Measurements from ENCODE around the gene MAP4K2.
A peak's percentile ranks its signal among the peaks of the same experiment; 100 is the strongest.

MAP4K2 gene

DNA sequence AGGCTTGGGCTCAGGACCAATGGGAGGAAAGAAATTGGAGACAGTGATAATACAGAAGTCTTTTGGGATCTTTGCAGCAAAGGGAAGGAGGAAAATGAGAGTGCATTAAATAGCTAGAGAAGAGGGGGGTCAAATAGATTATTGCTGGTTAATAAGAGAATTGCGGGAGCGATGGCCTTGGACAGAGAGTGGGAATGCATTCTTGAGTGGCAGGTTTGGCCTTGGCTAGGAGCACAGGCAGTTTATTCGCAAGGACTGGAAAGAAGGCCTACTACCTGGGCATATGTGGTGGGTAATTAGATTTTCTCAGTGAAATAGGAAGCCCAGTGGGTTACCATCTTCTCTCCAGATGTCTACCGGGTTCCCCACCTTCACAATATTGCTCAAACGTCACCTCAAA lies 10.8 kb upstream of the MAP4K2 start:
- DNase-seq (ENCODE audit: low read depth), result no peak

DNA sequence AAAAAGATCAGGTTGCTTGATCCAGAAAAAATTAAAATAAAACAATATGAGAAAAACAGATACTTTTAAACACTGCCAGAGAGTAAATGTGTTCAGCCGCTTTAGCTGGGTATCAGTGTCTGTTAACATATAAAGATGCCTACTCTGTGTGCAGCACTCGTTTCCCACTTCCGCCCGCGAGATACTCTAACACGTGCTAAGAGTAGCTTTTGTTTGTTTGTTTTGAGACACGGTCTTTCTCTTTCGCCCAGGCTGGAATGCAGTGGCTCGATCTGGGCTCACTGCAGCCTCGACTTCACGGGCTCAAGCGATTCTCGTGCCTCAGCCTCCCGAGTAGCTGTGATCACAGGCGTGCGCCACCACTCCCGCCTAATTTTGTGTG lies 7.9 kb upstream of the MAP4K2 start:
- peak; percentile 44 for DNase-seq (ENCODE audit: low read depth)

DNA sequence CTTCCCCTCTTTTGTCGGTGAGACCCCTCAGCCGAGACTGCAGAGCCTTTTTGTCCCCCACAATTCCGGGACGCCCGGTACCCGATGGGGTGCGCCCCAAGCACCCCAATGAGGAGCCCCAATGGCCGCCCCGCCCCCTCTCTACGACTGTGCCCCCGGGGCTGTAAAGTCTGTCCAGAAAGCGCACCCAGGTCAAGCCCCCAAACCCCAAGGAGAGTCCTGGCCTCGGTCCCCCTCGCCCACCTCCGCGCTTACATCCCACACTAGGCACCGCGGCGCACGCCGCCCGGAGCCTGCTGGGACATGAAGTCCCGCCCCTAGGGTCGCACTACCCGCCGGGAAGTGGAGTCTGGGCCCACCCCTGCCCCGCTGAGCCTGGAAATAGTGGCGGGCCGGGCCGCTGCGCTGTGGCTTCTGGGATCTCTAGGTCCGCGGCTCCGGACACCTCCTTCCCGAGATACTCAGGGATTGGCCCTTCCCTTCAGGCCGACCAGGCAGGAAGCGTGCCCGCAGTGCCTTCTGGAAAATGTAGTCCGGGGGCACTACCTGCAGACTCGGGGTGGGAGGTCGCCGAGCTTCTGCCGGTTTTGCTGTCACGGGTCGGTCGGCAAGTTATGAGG lies 7.4 kb upstream of the MAP4K2 start, which contains the start of gene MEN1:
TSS of gene MEN1 (minus strand) at position 281 of the 620 bp plus-strand sequence. CDS start 442 bp downstream, outside the sequence.
- peak; percentile 58 for DNase-seq (ENCODE audit: low read depth)

DNA sequence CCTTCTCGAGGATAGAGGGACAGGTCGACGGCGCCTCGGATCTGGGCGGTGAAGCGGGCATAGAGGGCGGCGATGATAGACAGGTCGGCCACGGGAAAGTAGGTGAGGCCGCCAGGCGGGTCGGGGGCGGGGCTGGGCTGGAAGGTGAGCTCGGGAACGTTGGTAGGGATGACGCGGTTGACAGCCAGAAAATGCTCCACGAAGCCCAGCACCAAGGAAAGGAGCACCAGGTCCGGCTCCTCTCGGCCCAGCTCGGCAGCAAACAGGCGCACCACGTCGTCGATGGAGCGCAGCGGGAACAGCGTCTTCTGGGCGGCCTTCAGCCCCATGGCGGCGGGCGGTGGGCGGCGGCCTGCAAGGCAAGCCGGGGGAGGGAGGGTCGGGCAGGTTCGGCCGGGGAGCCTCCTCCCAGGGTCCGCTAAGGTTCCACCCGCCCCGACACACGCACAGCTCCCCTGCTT lies 6.8 kb upstream of the MAP4K2 start:
- DNase-seq (ENCODE audit: low read depth), result no peak

DNA sequence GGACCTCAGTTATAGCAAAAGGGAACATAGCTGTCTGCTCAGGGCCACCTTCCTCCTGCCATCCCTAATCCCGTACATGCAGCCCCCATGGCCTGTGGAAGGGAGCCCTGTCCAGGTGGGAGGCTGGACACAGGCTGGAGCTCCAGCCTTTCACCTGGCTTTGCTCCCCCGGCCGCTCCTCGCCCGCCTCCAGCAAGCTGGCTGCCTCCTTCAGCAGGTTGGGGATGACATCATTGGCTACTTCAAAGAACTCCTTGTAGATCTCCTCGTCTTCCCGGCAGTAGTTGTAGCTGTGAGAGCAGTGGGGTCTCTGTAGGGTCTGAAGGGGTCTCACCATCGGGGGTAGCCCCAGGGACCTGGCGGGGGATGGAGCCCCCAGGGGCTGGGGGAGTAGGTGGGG lies 2.5 kb upstream of the MAP4K2 start:
- DNase-seq (ENCODE audit: low read depth), result no peak

DNA sequence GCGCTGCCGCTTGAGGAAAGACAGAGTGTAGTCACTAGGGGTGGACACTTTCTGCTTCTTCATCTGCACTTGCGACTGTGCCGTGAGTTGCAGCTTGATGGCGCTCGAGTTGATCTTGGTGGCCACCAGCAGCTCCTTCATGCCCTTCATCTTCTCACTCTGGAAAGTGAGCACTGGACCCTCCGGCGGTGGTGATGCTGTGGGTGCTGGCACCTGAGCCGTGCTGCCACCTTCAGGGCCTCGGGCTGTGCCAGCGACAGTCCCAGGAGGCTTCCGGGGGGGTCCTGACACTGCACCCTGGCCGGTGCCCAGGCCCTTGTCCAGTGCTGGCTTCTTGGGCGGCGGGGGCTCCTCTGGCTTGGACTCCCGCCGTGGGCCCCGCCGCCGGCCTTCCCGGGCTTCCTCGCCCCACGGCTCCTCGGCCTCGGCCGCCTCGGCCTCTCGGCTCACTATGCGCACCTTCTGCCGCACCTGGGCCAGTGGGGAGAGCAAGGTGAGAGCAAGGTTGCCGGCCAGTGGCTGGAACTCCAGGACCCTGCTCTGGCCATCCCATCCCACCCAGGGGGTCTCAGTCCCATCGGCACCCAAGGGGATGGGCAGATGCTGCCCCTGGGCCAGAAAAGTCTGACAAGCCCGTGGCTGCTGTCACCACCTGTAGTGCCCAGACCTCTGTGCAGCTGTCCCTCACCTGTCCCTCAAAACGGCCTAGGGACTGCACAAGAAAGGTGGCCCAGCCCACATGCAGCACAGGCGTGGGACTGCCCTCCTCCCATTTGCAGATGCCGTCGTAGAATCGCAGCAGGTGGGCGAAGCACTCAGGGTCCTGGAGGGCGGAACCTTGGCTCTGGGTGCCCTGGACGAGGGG lies 1.6 kb upstream of the MAP4K2 start:
- no peak for DNase-seq (ENCODE audit: low read depth)

DNA sequence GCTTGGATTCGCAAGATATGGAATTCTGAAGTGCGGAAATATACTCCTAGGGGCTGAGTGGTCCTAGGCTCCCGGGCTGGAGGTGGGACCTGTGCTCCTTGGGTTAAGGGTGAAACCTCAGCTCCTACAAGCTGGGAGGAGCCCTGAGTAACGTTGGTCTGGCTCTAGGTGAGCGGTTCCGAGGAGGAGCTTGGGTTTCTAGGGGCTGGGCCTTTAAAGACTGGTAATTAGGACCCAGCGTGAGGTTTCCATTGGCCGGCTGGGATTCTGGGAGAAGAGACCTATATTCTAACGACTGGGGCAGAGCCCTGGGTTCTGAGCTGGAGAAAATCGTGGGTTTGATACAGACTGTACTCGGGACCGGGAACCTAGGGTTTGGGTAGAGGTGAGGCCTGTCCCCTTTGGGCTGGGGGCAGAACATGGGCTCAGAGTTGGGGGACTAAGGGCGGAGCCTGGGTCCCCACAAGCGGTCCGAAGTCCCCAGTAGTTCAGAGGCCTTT lies 882 bp upstream of the MAP4K2 start:
- no peak for DNase-seq (ENCODE audit: low read depth)

DNA sequence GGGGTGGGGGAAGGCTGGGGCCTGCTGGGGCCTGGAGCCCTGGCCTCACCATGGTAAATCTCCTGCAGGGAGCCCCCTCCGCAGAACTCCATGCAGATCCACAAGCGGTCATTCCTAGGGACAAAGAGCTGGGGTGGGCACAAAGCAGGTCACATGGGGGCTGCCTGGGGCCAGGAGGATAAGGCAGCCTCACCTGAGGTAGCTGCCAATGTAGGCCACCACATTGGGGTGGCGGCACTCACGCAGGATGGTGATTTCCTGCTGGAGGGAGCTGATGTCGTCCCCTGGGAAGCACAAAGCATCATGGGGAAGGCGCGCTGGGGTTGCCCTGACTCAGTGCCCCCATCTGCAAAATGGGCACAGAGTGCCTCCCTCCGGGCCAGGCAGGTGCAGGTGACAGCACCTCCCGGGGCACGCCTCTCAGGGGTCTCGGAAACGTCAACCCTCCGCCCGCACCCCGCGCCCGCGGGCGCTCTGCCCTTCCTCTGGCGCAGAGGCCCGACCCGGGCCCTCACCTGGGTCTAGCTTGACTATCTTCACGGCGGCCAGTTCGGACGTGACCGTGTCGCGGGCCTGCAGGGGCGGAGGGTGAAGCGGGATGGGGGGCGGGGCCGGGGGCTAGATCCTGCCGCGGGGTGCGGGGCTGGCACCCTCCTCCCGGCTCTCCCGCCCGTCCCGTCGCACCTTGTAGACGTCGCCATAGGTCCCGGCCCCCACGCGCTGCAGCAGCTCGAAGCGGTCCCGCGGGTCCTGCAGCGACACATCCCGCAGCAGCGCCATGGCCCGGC lies 450 bp downstream of the MAP4K2 start:
- DNase-seq (ENCODE audit: low read depth), result no peak

DNA sequence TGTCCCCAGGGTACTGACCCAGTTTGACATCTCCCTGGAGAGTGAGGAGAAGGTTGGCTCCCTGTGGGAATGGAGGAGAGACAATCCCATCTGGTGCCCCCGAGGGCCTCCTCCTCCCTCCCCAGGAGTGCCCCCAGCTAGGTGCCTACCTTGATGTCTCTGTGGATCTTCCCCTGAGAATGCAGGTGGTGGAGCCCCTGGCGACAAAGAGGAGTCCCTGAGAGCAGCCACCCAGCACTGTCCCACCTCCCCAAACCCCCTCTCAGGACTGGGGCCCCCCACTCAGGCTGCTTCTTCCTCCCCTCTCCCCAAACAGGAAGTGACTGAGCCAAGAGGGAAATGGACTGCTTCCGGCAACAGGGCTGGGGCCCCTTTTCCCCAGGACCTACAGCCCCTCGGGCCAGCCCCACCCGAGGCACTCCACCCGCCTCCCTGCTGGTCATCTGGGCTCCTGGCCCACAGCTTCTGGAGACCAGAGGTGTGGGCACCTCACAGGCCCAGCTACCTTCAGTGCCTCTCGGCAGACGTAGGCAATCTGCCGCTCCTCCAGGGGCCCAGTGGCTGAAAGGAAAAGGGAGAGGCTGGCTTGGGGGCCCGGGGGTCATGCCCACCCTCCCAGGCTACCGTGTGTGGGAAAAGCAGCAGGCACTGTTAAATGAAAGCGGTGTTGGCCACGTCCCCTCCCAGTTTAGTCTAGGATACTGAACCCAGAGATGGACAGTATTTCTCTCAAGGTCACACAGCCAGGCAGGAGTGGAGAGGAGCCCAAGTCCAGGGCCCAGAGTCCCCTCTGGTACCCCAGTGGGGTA lies 1.2 kb downstream of the MAP4K2 start:
- no peak for DNase-seq (ENCODE audit: low read depth)

DNA sequence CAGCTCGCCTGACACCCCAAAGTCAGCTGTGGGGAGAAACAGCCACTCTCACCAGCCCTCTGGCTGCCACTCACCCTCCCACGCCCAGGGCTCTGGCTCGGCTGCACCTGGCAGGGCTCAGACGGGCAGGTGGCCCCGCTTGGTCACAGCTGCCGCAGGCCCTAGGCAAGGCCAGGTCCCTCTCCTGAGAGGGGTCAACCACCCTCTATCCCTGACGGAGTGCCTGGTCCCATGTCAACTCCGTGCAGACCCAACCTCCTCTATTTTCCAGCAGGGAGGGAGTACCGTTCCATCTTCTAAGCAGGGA lies 1.9 kb downstream of the MAP4K2 start:
- DNase-seq (ENCODE audit: low read depth), result no peak

DNA sequence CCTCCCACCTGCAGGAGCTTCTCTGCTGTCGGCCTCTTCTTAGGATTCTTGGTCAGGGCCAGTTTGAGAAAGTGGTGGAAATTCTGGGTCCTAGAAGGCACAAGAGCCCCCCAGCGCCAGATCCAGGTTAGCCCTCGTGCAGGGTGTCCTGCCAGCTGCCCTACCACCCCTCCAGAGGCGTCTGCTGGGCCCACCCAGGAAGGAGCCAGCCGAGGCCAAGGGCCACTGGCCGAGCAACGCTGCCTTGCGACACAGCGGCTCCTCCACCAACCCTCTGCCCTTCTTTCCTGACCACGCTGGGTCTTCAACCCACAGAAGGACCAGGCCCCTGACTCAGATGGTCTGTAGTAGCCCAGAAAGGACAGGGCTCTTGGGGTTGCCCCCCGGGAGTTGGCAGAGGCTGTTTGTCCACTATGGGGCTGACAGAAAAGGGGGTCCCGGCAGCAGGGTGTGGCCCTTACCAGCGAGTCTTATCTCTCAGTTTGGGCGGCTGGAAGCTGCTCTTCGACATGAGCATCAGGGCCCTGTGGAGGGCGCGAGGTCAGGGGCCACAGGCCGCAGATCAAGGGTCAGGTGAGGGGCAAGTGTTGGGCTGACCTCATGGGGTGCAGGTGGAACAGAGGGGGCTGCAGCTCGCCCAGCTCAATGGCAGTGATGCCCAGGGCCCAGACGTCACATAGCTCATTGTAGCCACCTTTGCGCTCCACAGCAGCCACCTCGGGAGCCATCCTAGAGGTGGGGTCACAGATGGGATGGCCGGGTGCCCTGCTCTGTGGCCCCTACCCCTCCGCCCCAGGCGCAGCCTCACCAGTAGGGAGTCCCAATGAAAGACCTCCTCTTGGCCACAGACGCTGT lies 2.5 kb downstream of the MAP4K2 start:
- DNase-seq (ENCODE audit: low read depth), result no peak

DNA sequence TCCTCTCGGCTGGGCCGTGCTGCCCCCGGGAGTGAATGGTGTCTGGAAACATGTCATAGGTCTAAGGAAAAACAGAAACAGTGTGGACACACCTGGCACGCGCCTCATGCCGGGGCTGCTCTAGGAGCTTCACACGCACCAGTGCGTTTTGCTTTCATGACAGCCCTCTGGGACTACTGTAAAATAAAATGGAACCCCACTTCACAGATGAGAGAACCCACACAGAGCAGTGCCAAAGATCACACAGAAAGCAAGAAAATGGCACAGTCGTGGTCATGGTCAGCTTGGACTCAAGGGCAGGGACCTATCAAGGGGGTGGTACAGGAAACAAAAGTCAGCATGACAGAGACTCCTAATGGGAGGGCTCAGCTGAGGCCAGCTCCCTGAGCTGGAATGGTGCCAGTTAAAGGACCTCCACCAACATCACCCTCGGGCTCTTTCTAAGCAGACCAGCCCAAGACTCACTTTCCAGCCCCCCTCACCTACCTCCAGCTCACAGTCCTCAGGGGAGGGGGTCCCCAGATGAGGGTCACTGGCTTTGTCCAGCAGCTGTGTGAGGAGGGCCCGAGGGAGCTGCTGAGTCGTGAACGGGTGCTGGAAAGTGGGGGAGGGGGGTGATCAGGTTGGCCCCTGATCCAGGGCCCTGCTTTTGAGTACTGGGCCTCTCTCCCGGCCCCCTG lies 3.3 kb downstream of the MAP4K2 start:
- no peak for DNase-seq (ENCODE audit: low read depth)

DNA sequence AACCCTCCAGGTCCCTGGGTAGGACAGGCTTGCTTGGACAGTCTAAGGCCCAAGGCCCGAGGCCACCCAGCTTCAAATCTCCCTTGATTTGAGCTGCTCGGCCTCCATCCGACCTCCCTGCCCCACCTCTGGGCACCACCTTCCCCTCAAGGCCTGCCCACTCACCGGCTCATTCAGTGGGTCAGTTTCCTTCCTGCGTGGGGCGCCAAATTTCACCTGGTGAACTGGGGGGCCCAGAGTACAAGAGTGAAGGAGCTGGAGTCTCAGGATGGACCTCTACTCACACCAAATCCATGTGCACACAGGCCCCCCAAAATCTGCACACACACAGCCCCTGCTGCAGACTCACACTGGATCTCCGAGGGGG lies 3.8 kb downstream of the MAP4K2 start:
- no peak for DNase-seq (ENCODE audit: low read depth)

DNA sequence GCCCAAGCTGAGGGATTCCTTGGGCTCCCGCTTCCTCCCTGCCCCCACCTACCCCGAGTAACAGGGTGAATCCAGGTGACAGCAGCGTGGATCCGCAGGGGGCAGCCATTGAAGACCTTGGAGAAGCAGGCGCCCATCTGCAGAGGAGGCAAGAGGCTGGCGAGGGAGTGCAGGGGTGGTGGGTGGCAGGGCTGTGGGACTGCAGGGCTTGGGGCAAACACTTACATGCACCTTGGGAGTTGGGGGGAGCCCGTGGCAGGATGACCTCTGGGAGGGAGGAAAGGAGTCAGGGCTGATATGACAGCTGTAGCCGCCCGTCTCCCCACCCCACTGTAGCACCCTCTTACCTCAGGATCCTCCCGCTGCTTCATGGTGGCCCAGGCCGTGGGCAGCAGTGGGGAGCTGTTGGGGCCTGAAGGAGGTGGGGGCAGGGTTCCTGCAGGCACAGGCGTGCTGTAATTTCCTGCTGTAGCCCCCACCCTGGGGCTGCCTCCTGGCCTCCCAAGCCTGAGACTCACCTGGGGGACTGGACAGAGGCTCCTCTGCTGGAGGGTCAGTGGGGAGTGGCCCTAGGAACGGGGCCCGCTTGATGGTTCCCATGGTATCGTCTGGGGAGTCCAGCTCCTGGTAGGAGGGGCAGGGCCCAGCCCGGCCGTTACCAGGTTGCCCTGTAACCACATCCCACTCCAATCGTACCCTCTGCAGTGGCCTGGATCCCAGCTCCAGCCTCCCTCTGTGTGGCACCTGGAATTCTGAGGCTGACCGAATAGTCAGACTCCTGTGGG lies 6.1 kb downstream of the MAP4K2 start:
- no peak for DNase-seq (ENCODE audit: low read depth)

DNA sequence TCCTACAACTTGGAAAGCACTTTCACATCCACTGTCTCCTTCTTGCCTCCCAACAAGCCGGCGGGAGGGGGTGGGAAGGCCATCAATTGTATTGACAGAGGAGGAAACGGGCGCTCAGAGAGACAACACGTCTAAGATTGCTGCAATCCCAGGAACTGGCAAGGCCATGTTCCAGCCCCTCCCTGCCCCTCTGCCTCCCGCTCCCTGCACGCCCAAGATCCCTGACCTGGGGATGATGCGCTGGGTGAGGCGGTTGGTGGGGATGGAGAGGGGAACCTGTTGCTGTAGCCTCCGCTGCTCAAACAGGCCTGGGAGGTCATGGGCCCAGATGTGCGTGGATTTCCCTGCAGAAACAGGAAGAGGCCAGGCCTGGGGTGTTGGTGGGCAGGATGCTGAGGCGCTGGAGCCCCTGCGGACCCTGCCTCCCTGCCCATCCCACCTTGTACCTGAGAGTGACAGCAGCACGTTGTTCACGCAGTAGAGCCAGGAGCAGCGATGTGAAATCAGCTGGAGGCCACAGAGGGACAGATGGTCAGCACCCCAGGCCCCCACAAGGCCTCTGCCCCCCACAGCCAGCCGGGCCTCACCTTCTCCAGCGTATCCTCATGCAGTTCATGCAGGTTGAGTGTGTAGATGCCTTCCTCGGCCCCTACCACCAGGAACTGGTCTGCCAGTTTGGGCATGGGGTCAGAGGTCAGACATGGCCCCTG lies 6.8 kb downstream of the MAP4K2 start:
- DNase-seq (ENCODE audit: low read depth), result no peak

DNA sequence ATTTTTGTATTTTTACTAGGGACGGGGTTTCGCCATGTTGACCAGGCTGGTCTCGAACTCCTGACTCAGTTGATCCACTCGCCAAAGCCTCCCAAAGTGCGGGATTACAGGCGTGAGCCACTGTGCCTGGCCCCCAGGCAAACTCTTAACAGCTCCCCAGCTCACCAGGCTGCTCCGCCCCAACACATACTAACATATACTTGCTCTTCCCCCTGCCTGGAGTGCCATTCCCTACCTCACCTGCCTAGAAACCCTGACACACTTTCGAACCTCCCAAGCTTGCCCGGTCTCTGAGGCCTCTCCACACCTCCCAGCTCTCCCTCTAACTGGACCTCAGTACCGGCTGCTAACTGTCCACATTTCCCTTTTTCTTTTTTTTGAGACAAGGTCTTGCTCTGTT lies 8.5 kb downstream of the MAP4K2 start:
- no peak for DNase-seq (ENCODE audit: low read depth)

DNA sequence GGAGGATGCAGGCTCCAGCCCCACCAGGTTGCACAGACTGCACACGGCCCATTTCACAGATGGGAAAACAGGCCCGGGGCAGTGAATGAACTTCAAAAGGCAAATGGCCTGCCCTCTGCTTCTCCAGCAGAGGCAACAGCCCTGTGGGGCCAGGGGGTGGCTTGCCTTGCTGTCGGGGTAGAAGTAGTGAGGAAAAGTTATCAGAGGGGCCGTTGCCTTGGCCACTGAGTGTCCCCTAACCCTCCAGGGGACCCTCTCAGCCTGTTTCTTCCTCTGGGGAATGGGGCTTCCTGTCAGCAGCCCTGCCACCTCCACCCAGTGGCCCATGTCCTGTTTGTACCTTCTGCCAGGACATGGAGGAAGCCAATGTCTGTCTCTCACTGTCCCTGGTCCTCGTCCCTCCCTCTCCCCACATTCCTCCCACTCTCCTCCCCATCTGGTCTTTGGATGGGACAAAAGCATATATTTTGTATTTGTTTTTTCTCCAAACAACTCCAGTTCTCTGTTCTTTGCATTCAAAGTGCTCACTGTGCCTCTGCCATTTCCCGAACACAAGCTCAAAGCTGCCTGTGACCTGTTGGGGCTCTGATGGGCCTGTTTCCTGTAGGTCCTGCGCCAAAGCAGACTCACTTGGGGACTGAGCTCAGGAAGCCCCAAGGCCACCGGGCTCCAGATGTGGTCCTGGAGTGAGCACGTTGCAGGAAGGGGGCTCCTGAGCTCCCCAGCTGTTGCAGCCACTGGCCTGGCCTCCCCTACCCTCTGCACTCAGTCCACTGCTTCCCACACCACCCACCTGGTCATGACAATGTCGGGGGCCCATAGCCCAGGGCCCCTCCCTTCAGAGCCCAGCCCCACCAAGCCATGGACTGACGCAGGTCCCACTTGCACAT lies 9.5 kb downstream of the MAP4K2 start:
- DNase-seq (ENCODE audit: low read depth), result no peak

DNA sequence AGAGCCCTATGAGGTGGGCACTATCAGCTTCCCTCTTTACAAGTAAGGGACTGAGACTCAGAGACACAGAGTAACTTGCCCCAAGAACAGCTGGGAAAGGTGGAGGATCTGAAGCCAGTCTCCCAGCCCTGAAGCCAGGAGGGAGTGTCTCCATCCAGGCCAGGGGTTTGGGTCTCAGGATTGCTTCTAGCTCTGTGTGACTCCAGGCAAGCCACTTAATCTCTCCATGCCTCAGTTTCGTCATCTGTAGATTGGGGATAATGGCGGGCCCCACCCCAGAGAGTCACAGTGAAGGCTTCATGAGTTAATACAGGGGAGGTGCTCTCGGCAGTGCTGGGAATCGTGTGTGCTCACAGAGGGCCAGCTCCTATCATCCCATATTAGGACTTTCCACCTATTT lies 10.5 kb downstream of the MAP4K2 start:
- DNase-seq (ENCODE audit: low read depth), result no peak
